Panc1 (cell line): ENCODE results near the gene HCST. TPM values are rescaled to one million over a fixed set of nuclear protein-coding genes. Genes with fewer than 3 reads are reported as not detected.

ENCODE experiments used
- ATAC-seq: fragments of 200-7000 bp; cut with Tn5 transposase; 2 replicates; pipeline ENCODE4 v1.9.1; 2020; ENCODE audit warnings: mild to moderate bottlenecking, moderate library complexity
- BruUV-seq: library from RNA; stranded (reverse); fragments of 400-500 nt; replicated peaks from 2 replicates; lab custom pipeline; 2021; lab: Mats Ljungman, UMichigan
- CTCF ChIA-PET: fragments of 300-600 bp; sonication (Branson Sonifier 250); formaldehyde crosslinking; loops from one replicate; lab custom pipeline; 2022; ENCODE audit warnings: antibody characterized with exemption; lab: Charles Lee
- POLR2A ChIA-PET: fragments of 300-600 bp; sonication (Branson Sonifier 250); formaldehyde crosslinking; loops from one replicate; lab custom pipeline; 2022; ENCODE audit warnings: antibody characterized with exemption; lab: Charles Lee
- DNase-seq: peaks from one replicate; pipeline ENCODE4 v3.0.0-alpha.2; 2010; ENCODE audit warnings: low read depth, low spot score
- H3K27ac ChIP-seq: 2 replicates; pipeline ENCODE4 v1.5.1; 2011; ENCODE audit warnings: mild to moderate bottlenecking, low read length, inconsistent platforms
- H3K27me3 ChIP-seq: fragments of 200-500 bp; sonication (Bioruptor generic); 2 replicates; pipeline ENCODE4 v1.6.0; 2014; ENCODE audit warnings: low read length, inconsistent platforms; ENCODE audit not compliant: control insufficient read depth, insufficient read depth
- H3K36me3 ChIP-seq: fragments of 200-500 bp; sonication (Bioruptor generic); 2 replicates; pipeline ENCODE4 v1.5.1; 2014; ENCODE audit warnings: inconsistent platforms, mild to moderate bottlenecking, low read length, moderate library complexity; ENCODE audit not compliant: control insufficient read depth, insufficient read depth
- H3K4me1 ChIP-seq: 2 replicates; pipeline ENCODE4 v1.5.1; 2011; ENCODE audit warnings: inconsistent platforms, mild to moderate bottlenecking, low read length, moderate library complexity; ENCODE audit not compliant: control insufficient read depth, insufficient read depth
- H3K4me3 ChIP-seq, 2 experiments: 2 replicates each; pipeline ENCODE4 v1.5.1; 2011 to 2012; ENCODE audit warnings: low read depth in 2 of 2, low read length in 2 of 2, mild to moderate bottlenecking in 2 of 2, inconsistent platforms in 1 of 2, moderate library complexity in 1 of 2
- H3K9me3 ChIP-seq: fragments of 200-500 bp; sonication (Bioruptor generic); 2 replicates; pipeline ENCODE4 v1.5.1; 2014; ENCODE audit warnings: low read depth, mild to moderate bottlenecking, inconsistent platforms, low read length, moderate library complexity; ENCODE audit not compliant: control insufficient read depth, insufficient read depth
- CTCF ChIP-seq: fragments of 450-650 bp; IDR thresholded peaks from 2 replicates; pipeline ENCODE4 v1.5.1; 2017; ENCODE audit warnings: mild to moderate bottlenecking
- POLR2AphosphoS5 ChIP-seq: IDR thresholded peaks from 2 replicates; pipeline ENCODE4 v1.6.1; 2012; ENCODE audit warnings: mild to moderate bottlenecking, low read depth, low read length, moderate library complexity
- REST ChIP-seq, 2 experiments: IDR thresholded peaks; 2 replicates each; pipeline ENCODE4 v1.6.1; 2011 to 2012; ENCODE audit warnings: low read depth in 2 of 2, control low read depth in 1 of 2, low read length in 1 of 2, mild to moderate bottlenecking in 1 of 2, moderate library complexity in 1 of 2; ENCODE audit not compliant: insufficient read depth in 1 of 2
- SIN3A ChIP-seq: IDR thresholded peaks from 2 replicates; pipeline ENCODE4 v1.6.1; 2012; ENCODE audit warnings: low read depth, mild to moderate bottlenecking, low read length, moderate library complexity, borderline replicate concordance; ENCODE audit not compliant: insufficient read depth
- TCF7L2 ChIP-seq: IDR thresholded peaks from 2 replicates; pipeline ENCODE4 v1.6.1; 2011; ENCODE audit warnings: mild to moderate bottlenecking, low read depth, low read length, inconsistent platforms
- in situ Hi-C: cut with HindIII; loops from 2 replicates; pipeline ENCODE4 v1.10.0; 2016; ENCODE audit warnings: low sequenced_read_pairs, low pct_unique_long_range_greater_than_20kb
- intact Hi-C: fragments of 100-400 bp; cut with micrococcal nuclease; formaldehyde crosslinking; loops from one replicate; pipeline ENCODE4 v1.10.0; 2022; ENCODE audit not compliant: unreplicated experiment
- total RNA-seq: library from RNA; stranded (reverse); gene quantifications from one replicate; pipeline ENCODE4 v1.2.1, GENCODE V29; 2021; ENCODE audit not compliant: unreplicated experiment

HCST gene
- total RNA-seq, 1 experiment from 2014 or later = 2.9 TPM

- POLR2A ChIA-PET = no interaction called here
- in situ Hi-C loops = no loop called here
- DNase-seq = no peak
- Histone ChIP-seq H3K4me1 (peaks cover 3% of the 10 kb centered on the region; the same call in 1 of the 2 replicates), H3K4me3 (no peak overlapping the region), H3K9me3 (no peaks in the 10 kb centered on the region), H3K36me3 (no peaks in the 10 kb centered on the region), H3K27ac (no peak overlapping the region), H3K27me3 (no peaks in the 10 kb centered on the region)
- intact Hi-C loops = no loop called here
- ATAC-seq = no peak
- CTCF ChIA-PET = no interaction called here
- BruUV-seq = no TSS peak
- no peak for TF ChIP-seq SIN3A
- TF ChIP-seq POLR2AphosphoS5 = no peak
- no peak for TF ChIP-seq TCF7L2
Observed at GRCh38 chr19:35861640-35862160, 40.6 kb upstream of the HCST start.

- Histone ChIP-seq H3K4me3 (no peak overlapping the region), H3K27me3 (no peaks in the 10 kb centered on the region), H3K9me3 (no peaks in the 10 kb centered on the region), H3K27ac (no peak overlapping the region), H3K36me3 (no peaks in the 10 kb centered on the region), H3K4me1 (no peaks in the 10 kb centered on the region)
- TF ChIP-seq REST (IDR thresholded peaks at IDR 0.05; ENCODE audit: insufficient read depth in 1 of 2, low read depth in 2 of 2, low read length in 1 of 2) = no peak
- no peak for TF ChIP-seq CTCF
- TF ChIP-seq TCF7L2 = no peak
- no peak for TF ChIP-seq SIN3A
- no peak for TF ChIP-seq POLR2AphosphoS5
- no TSS peak for BruUV-seq
- intact Hi-C loops (no loop called here), in situ Hi-C loops (no loop called here)
- CTCF ChIA-PET = interaction anchor here (0.6 kb wide), 1 partner anchor 249 kb away, joined by 7 read pairs; no protein-coding TSS in a partner anchor
- DNase-seq (no peak), ATAC-seq (peak; percentile 29; the same call in 1 of the 2 replicates)
- POLR2A ChIA-PET = interaction anchor here (0.7 kb wide), 1 partner anchor 53 kb away, joined by 3 read pairs; no protein-coding TSS in a partner anchor
Observed at GRCh38 chr19:35862528-35862927, 39.8 kb upstream of the HCST start.

GRCh38 chr19:35863018-35863417 is 39.3 kb upstream of the HCST start:
- intact Hi-C loops (no loop called here), in situ Hi-C loops (no loop called here)
- ChIA-PET POLR2A (interaction anchor here (0.7 kb wide), 1 partner anchor 54 kb away, joined by 3 read pairs; no protein-coding TSS in a partner anchor), CTCF (interaction anchor here (0.6 kb wide), 1 partner anchor 248 kb away, joined by 7 read pairs; no protein-coding TSS in a partner anchor)
- no peak overlapping the region for H3K4me3 ChIP-seq
- no TSS peak for BruUV-seq
- ATAC-seq (no peak), DNase-seq (no peak)
- H3K27me3 ChIP-seq = no peaks in the 10 kb centered on the region
- no peak overlapping the region for H3K27ac ChIP-seq
- no peaks in the 10 kb centered on the region for H3K36me3 ChIP-seq
- H3K9me3 ChIP-seq = no peaks in the 10 kb centered on the region
- TF ChIP-seq SIN3A = no peak
- TF ChIP-seq TCF7L2 = no peak
- no peak for TF ChIP-seq POLR2AphosphoS5
- TF ChIP-seq CTCF = no peak
- no peak for TF ChIP-seq REST (IDR thresholded peaks at IDR 0.05; ENCODE audit: insufficient read depth in 1 of 2, low read depth in 2 of 2, low read length in 1 of 2)
- H3K4me1 ChIP-seq = no peaks in the 10 kb centered on the region
